ENCODE results near the gene PDLIM1.

DNA sequence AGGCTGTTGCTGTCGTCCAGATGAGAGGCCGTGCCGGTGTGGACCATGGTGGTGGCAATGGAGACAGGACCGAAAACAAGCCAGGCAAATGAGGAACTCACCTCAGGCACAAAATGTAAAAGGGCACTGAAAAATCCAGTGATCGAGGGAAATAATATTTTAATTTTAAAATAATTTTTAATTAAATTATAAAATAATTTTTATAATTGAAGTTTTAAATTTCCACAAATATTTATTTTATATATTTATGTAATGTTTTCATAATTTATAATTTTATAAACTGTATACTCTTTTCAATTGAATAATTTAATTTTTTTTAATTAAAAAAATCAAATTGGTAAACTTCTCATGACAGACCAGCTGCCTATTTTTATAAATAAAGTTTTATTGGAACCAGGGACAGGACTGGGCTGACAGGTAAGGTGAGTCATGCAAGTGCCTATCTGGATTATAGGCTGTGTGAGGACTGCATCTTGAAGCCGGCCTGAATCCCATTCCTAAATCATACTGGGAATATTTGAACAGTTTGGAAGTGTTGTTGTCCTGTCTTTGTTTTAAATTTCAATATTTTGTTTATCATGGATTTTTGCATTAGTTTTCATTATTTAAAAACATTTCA is 81.2 kb downstream of the PDLIM1 start:
- TF ChIP-seq, protein P1, sequence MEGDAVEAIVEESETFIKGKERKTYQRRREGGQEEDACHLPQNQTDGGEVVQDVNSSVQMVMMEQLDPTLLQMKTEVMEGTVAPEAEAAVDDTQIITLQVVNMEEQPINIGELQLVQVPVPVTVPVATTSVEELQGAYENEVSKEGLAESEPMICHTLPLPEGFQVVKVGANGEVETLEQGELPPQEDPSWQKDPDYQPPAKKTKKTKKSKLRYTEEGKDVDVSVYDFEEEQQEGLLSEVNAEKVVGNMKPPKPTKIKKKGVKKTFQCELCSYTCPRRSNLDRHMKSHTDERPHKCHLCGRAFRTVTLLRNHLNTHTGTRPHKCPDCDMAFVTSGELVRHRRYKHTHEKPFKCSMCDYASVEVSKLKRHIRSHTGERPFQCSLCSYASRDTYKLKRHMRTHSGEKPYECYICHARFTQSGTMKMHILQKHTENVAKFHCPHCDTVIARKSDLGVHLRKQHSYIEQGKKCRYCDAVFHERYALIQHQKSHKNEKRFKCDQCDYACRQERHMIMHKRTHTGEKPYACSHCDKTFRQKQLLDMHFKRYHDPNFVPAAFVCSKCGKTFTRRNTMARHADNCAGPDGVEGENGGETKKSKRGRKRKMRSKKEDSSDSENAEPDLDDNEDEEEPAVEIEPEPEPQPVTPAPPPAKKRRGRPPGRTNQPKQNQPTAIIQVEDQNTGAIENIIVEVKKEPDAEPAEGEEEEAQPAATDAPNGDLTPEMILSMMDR (IDR thresholded peaks at IDR 0.05; ENCODE audit: low read length) = no peak
- TF ChIP-seq EZH2 (IDR thresholded peaks at IDR 0.05; ENCODE audit: borderline replicate concordance, low read length) = no peak
